GM23248 (cell line): ENCODE results near the gene USF2. TPM values are rescaled to one million over a fixed set of nuclear protein-coding genes. Genes with fewer than 3 reads are reported as not detected.

Experiments used
- DNase-seq: peaks from one replicate; pipeline ENCODE4 v3.0.0-alpha.2; 2015
- H2AFZ ChIP-seq: fragments of 200-600 bp; sonication (generic); 2 replicates; pipeline ENCODE4 v1.6.1; 2016; ENCODE audit warnings: antibody characterized with exemption
- H3F3A ChIP-seq: fragments of 200-600 bp; sonication (generic); 2 replicates; pipeline ENCODE4 v1.6.1; 2016; ENCODE audit warnings: mild to moderate bottlenecking, antibody characterized with exemption, mixed run types; ENCODE audit not compliant: insufficient read depth
- H3K27ac ChIP-seq: fragments of 200-600 bp; sonication (generic); 2 replicates; pipeline ENCODE4 v1.5.1; 2016; ENCODE audit warnings: mild to moderate bottlenecking
- H3K27me3 ChIP-seq: fragments of 200-600 bp; sonication (generic); replicated peaks from 2 replicates; pipeline ENCODE4 v1.6.1; 2016; ENCODE audit warnings: mild to moderate bottlenecking; ENCODE audit not compliant: insufficient read depth
- H3K36me3 ChIP-seq: fragments of 200-600 bp; sonication (generic); 2 replicates; pipeline ENCODE4 v1.6.1; 2016; ENCODE audit warnings: low read depth, mild to moderate bottlenecking
- H3K4me1 ChIP-seq: fragments of 200-600 bp; sonication (generic); 2 replicates; pipeline ENCODE4 v1.6.1; 2016; ENCODE audit warnings: mild to moderate bottlenecking; ENCODE audit not compliant: insufficient read depth
- H3K4me2 ChIP-seq: fragments of 200-600 bp; sonication (generic); one replicate; pipeline ENCODE4 v1.6.1; 2016; ENCODE audit warnings: mild to moderate bottlenecking; ENCODE audit not compliant: unreplicated experiment
- H3K4me3 ChIP-seq: fragments of 200-600 bp; sonication (generic); 2 replicates; pipeline ENCODE4 v1.5.1; 2016; ENCODE audit warnings: mild to moderate bottlenecking
- H3K79me2 ChIP-seq: fragments of 200-600 bp; sonication (generic); 2 replicates; pipeline ENCODE4 v1.6.1; 2016; ENCODE audit warnings: mild to moderate bottlenecking; ENCODE audit not compliant: insufficient read depth
- H3K9ac ChIP-seq: fragments of 200-600 bp; sonication (generic); 2 replicates; pipeline ENCODE4 v1.6.1; 2016; ENCODE audit warnings: mild to moderate bottlenecking
- H3K9me2 ChIP-seq: fragments of 200-600 bp; sonication (generic); 2 replicates; pipeline ENCODE4 v1.6.1; 2016; ENCODE audit warnings: mixed run types, mild to moderate bottlenecking, moderate library complexity; ENCODE audit not compliant: insufficient read depth
- H3K9me3 ChIP-seq: fragments of 200-600 bp; sonication (generic); one replicate; pipeline ENCODE4 v1.6.1; 2017; ENCODE audit warnings: low read depth
- H4K20me1 ChIP-seq: fragments of 200-600 bp; sonication (generic); 2 replicates; pipeline ENCODE4 v1.6.0; 2016; ENCODE audit not compliant: insufficient read depth
- EZH2 ChIP-seq: fragments of 200-600 bp; sonication (generic); IDR thresholded peaks from 2 replicates; pipeline ENCODE4 v1.6.1; 2018; ENCODE audit warnings: antibody characterized with exemption, mild to moderate bottlenecking; ENCODE audit not compliant: insufficient read depth, poor library complexity, severe bottlenecking
- EZH2phosphoT487 ChIP-seq: fragments of 200-600 bp; sonication (generic); IDR thresholded peaks from 2 replicates; pipeline ENCODE4 v1.6.1; 2018; ENCODE audit warnings: antibody characterized with exemption, moderate library complexity, mild to moderate bottlenecking, low read depth; ENCODE audit not compliant: insufficient read depth
- WGBS, 2 experiments: methylation state at CpG; one replicate each; pipeline ENCODE4 v1.1.6; 2015 to 2017; ENCODE audit warnings: low lambda C conversion rate in 2 of 2, low coverage in 1 of 2; ENCODE audit errors: missing lambda C conversion rate in 2 of 2; 5-methylcytosine and 5-hydroxymethylcytosine counted together
- in situ Hi-C: fragments of 300-500 bp; cut with MboI; formaldehyde crosslinking; loops from 2 replicates; pipeline ENCODE4 v1.15.0; 2020
- polyA plus RNA-seq: library from polyadenylated mRNA; unstranded; fragments of >200 nt; fragmentation: Nextera tagmentation; extraction: Ambion mirVana; gene quantifications from 2 replicates; pipeline ENCODE4 v1.2.1, GENCODE V29; 2016
- total RNA-seq: library from RNA; depleted of rRNA; stranded (reverse); fragments of >200 nt; shearing (Covaris generic); gene quantifications from 2 replicates; pipeline ENCODE4 v1.2.3, GENCODE V29; 2014

Gene USF2
- total and polyA plus RNA-seq, 2 experiments from 2014 or later = 10.4 to 64.6 TPM

- in situ Hi-C loops = no loop called here
- H3K9ac ChIP-seq = no peak overlapping the region
- H2AFZ ChIP-seq = no peak overlapping the region
- no peak overlapping the region for H3K4me3 ChIP-seq
- DNase-seq = no peak
- H3K9me2 ChIP-seq = no peaks in the 10 kb centered on the region
- H3K9me3 ChIP-seq = no peaks in the 10 kb centered on the region
- H3K79me2 ChIP-seq = no peaks in the 10 kb centered on the region
- H3K4me1 ChIP-seq = peaks cover 4% of the 10 kb centered on the region; the same call in 1 of the 2 replicates
- no peaks in the 10 kb centered on the region for H3F3A ChIP-seq
- H3K4me2 ChIP-seq = no peak overlapping the region
- H3K27ac ChIP-seq = no peak overlapping the region
- H3K27me3 ChIP-seq = peaks cover 9% of the 10 kb centered on the region; the same call in 1 of the 2 replicates
- TF ChIP-seq EZH2 = no peak
- no peak for TF ChIP-seq EZH2phosphoT487
- WGBS, 2 experiments = 62 to 73% methylated on average over 27 to 41 of the region's 41 CpGs
- no peaks in the 10 kb centered on the region for H3K36me3 ChIP-seq
- no peaks in the 10 kb centered on the region for H4K20me1 ChIP-seq
Observed at GRCh38 chr19:35224681-35225571, 43.8 kb upstream of the USF2 start.

GRCh38 chr19:35225951-35226350, 42.8 kb upstream of the USF2 start:
- TF ChIP-seq EZH2phosphoT487 (no peak), EZH2 (no peak)
- 42 to 55% methylated on average over 6 of the region's 6 CpGs for WGBS, 2 experiments
- in situ Hi-C loops = no loop called here

GRCh38 chr19:35226748-35227147, 42.0 kb upstream of the USF2 start:
- Histone ChIP-seq H3K79me2 (no peaks in the 10 kb centered on the region), H3K4me3 (no peak overlapping the region), H3K9me2 (no peaks in the 10 kb centered on the region), H3K4me2 (no peak overlapping the region), H3K27ac (no peak overlapping the region), H3K9ac (no peak overlapping the region), H3K27me3 (peaks cover 13% of the 10 kb centered on the region; the same call in 1 of the 2 replicates), H2AFZ (no peak overlapping the region), H3K9me3 (no peaks in the 10 kb centered on the region), H4K20me1 (no peaks in the 10 kb centered on the region), H3K36me3 (no peaks in the 10 kb centered on the region), H3F3A (no peaks in the 10 kb centered on the region), H3K4me1 (peaks cover 4% of the 10 kb centered on the region; the same call in 1 of the 2 replicates)
- no peak for TF ChIP-seq EZH2phosphoT487
- no peak for TF ChIP-seq EZH2
- in situ Hi-C loops = no loop called here
- WGBS, 2 experiments = 3 to 7% methylated on average over 5 of the region's 5 CpGs
- DNase-seq = peak; percentile 37

More at GRCh38 chr19:35225951-35226350, 42.8 kb upstream of the USF2 start:
- H3K4me2 ChIP-seq = no peak overlapping the region
- H3K9ac ChIP-seq = no peak overlapping the region
- no peaks in the 10 kb centered on the region for H3K36me3 ChIP-seq
- peaks cover 4% of the 10 kb centered on the region; the same call in 1 of the 2 replicates for H3K4me1 ChIP-seq
- H3K9me2 ChIP-seq = no peaks in the 10 kb centered on the region
- no peaks in the 10 kb centered on the region for H3K79me2 ChIP-seq
- H3K27me3 ChIP-seq = peaks cover 13% of the 10 kb centered on the region; the same call in 1 of the 2 replicates
- H4K20me1 ChIP-seq = no peaks in the 10 kb centered on the region
- no peak overlapping the region for H3K4me3 ChIP-seq
- DNase-seq = no peak
- no peak overlapping the region for H2AFZ ChIP-seq
- no peaks in the 10 kb centered on the region for H3K9me3 ChIP-seq
- H3F3A ChIP-seq = no peaks in the 10 kb centered on the region
- no peak overlapping the region for H3K27ac ChIP-seq

- no peaks in the 10 kb centered on the region for H3K9me3 ChIP-seq
- no peak within 1 kb of the TSS for H2AFZ ChIP-seq
- H3K79me2 ChIP-seq = no peaks in the 10 kb centered on the region
- no peak for DNase-seq
- H3K9ac ChIP-seq = no peak within 1 kb of the TSS
- no peaks in the 10 kb centered on the region for H3K36me3 ChIP-seq
- peaks cover 13% of the 10 kb centered on the region; the same call in 1 of the 2 replicates for H3K27me3 ChIP-seq
- H3K4me3 ChIP-seq = no peak within 1 kb of the TSS
- H4K20me1 ChIP-seq = no peaks in the 10 kb centered on the region
- in situ Hi-C loops = no loop called here
- H3K27ac ChIP-seq = no peak within 1 kb of the TSS
- H3K4me1 ChIP-seq = peaks cover 4% of the 10 kb centered on the region; the same call in 1 of the 2 replicates
- H3K9me2 ChIP-seq = no peaks in the 10 kb centered on the region
- TF ChIP-seq EZH2phosphoT487 (no peak), EZH2 (no peak)
- H3F3A ChIP-seq = no peaks in the 10 kb centered on the region
- WGBS, 2 experiments = 61 to 64% methylated on average over 14 of the region's 14 CpGs
- no peak within 1 kb of the TSS for H3K4me2 ChIP-seq
Observed at GRCh38 chr19:35228177-35228930, 40.4 kb upstream of the USF2 start, which contains the start of gene FAM187B. Gene FAM187B (minus strand): TSS chr19:35228739. CDS start chr19:35228680, 59 bp downstream.
